Measurements from ENCODE around the gene YPEL2. TPM values are rescaled to one million over a fixed set of nuclear protein-coding genes. Genes with fewer than 3 reads are reported as not detected.

Gene YPEL2
- total and polyA plus RNA-seq, 2 experiments from 2014 or later = 20.2 to 26.0 TPM

- WGBS (ENCODE audit: low lambda C conversion rate, missing lambda C conversion rate) = 85% methylated on average over 9 of the region's 9 CpGs
- DNase-seq (ENCODE audit: low spot score) = no peak
- Histone ChIP-seq H3K27ac (peak overlapping the region; percentile 44), H3K4me1 (ENCODE audit: insufficient read depth) (peaks cover 44% of the 10 kb centered on the region), H3K9me2 (replicated peaks; ENCODE audit: insufficient read depth) (no peaks in the 10 kb centered on the region), H3K4me2 (peak overlapping the region; percentile 61), H3K4me3 (no peak overlapping the region), H3K9me3 (ENCODE audit: low read depth) (no peaks in the 10 kb centered on the region), H3K36me3 (replicated peaks; ENCODE audit: insufficient read depth, low read depth) (no peaks in the 10 kb centered on the region), H4K20me1 (ENCODE audit: insufficient read depth, poor library complexity, severe bottlenecking) (no peaks in the 10 kb centered on the region), H2AFZ (no peak overlapping the region), H3K79me2 (no peaks in the 10 kb centered on the region), H3K27me3 (no peaks in the 10 kb centered on the region)
- TF ChIP-seq EZH2 (IDR thresholded peaks at IDR 0.05; ENCODE audit: borderline replicate concordance) (no peak), EZH2phosphoT487 (IDR thresholded peaks at IDR 0.05; ENCODE audit: low read depth, severe bottlenecking, unreplicated experiment) (no peak), CTCF (IDR thresholded peaks at IDR 0.05; ENCODE audit: poor library complexity) (no peak)
Observed at GRCh38 chr17:59426031-59426430, 94.6 kb downstream of the YPEL2 start.

- H3K79me2 ChIP-seq = no peaks in the 10 kb centered on the region
- H4K20me1 ChIP-seq (ENCODE audit: insufficient read depth, poor library complexity, severe bottlenecking) = no peaks in the 10 kb centered on the region
- H3K4me2 ChIP-seq = no peak overlapping the region
- no peak overlapping the region for H2AFZ ChIP-seq
- H3K36me3 ChIP-seq (replicated peaks; ENCODE audit: insufficient read depth, low read depth) = no peaks in the 10 kb centered on the region
- no peak for DNase-seq (ENCODE audit: low spot score)
- no peak for TF ChIP-seq EZH2phosphoT487 (IDR thresholded peaks at IDR 0.05; ENCODE audit: low read depth, severe bottlenecking, unreplicated experiment)
- TF ChIP-seq EZH2 (IDR thresholded peaks at IDR 0.05; ENCODE audit: borderline replicate concordance) = no peak
- no peak for TF ChIP-seq CTCF (IDR thresholded peaks at IDR 0.05; ENCODE audit: poor library complexity)
- H3K9me2 ChIP-seq (replicated peaks; ENCODE audit: insufficient read depth) = no peaks in the 10 kb centered on the region
- no peaks in the 10 kb centered on the region for H3K9me3 ChIP-seq (ENCODE audit: low read depth)
- H3K4me3 ChIP-seq = no peak overlapping the region
- peak overlapping the region; percentile 13 for H3K27ac ChIP-seq
- 53% methylated on average over 5 of the region's 5 CpGs for WGBS (ENCODE audit: low lambda C conversion rate, missing lambda C conversion rate)
- no peaks in the 10 kb centered on the region for H3K27me3 ChIP-seq
- H3K4me1 ChIP-seq (ENCODE audit: insufficient read depth) = peaks cover 45% of the 10 kb centered on the region
Observed at GRCh38 chr17:59427425-59427921, 96.0 kb downstream of the YPEL2 start.

- Histone ChIP-seq H3K9me3 (ENCODE audit: low read depth) (no peaks in the 10 kb centered on the region), H3K9me2 (replicated peaks; ENCODE audit: insufficient read depth) (no peaks in the 10 kb centered on the region), H4K20me1 (ENCODE audit: insufficient read depth, poor library complexity, severe bottlenecking) (no peaks in the 10 kb centered on the region), H3K36me3 (replicated peaks; ENCODE audit: insufficient read depth, low read depth) (no peaks in the 10 kb centered on the region), H2AFZ (no peak overlapping the region), H3K27me3 (no peaks in the 10 kb centered on the region), H3K4me3 (no peak overlapping the region), H3K27ac (peak overlapping the region; percentile 13), H3K4me1 (ENCODE audit: insufficient read depth) (peaks cover 41% of the 10 kb centered on the region), H3K79me2 (no peaks in the 10 kb centered on the region), H3K4me2 (no peak overlapping the region)
- 88% methylated on average over 9 of the region's 9 CpGs for WGBS (ENCODE audit: low lambda C conversion rate, missing lambda C conversion rate)
- no peak for DNase-seq (ENCODE audit: low spot score)
- TF ChIP-seq CTCF (IDR thresholded peaks at IDR 0.05; ENCODE audit: poor library complexity) = no peak
- no peak for TF ChIP-seq EZH2 (IDR thresholded peaks at IDR 0.05; ENCODE audit: borderline replicate concordance)
- TF ChIP-seq EZH2phosphoT487 (IDR thresholded peaks at IDR 0.05; ENCODE audit: low read depth, severe bottlenecking, unreplicated experiment) = no peak
Observed at GRCh38 chr17:59427996-59428395, 96.5 kb downstream of the YPEL2 start.

Measured in hepatocyte (in vitro differentiated cells).